Measurements from ENCODE around the gene CLCN1.
"Not testable (repeated sequence)": the region's sequence is repeated elsewhere in the genome, so short reads cannot be mapped to it uniquely, and the experiment has no call there.

CLCN1 gene

GRCh38 chr7:143384661-143385631 lies 69.0 kb downstream of the CLCN1 start:
- DNase-seq (ENCODE audit: low spot score): no peak

GRCh38 chr7:143385891-143386781 lies 70.2 kb downstream of the CLCN1 start:
- DNase-seq (ENCODE audit: low spot score): peak; percentile 41

GRCh38 chr7:143387156-143387975 lies 71.5 kb downstream of the CLCN1 start:
- no peak for DNase-seq (ENCODE audit: low spot score)

- DNase-seq (ENCODE audit: low spot score): no peak
These were observed 72.1 kb downstream of the CLCN1 start for GRCh38 chr7:143388051-143388450.

GRCh38 chr7:143388491-143389101 lies 72.7 kb downstream of the CLCN1 start:
- DNase-seq (ENCODE audit: low spot score): no peak

- DNase-seq (ENCODE audit: low spot score): no peak
These were observed 73.6 kb downstream of the CLCN1 start for GRCh38 chr7:143389316-143390103.

DNA sequence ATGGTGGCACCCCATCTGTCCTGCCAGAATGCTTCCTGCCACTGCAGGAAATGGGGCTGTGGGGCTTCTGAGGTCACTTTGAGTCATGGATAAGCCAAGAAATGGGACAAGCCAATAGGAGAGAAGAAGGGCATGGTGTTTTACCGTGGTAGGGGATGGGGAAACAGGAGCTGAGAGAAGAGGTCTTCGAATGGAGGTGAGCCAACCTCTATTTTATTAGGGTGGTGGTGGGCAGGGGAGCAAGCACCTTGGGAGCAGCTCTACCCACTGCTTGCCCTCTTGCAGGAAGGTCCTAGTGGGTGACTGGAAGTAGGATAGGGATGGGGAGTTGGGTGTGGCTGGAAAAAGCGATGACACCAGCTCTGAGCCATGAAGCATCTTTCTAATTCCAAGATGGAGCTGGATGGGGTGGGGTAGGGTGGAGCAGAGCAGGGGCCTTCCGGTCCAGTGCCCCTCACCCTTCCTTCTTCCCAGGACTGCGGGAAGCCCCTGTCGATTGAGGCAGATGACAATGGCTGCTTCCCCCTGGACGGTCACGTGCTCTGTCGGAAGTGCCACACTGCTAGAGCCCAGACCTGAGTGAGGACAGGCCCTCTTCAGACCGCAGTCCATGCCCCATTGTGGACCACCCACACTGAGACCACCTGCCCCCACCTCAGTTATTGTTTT lies 74.3 kb downstream of the CLCN1 start:
- no peak for DNase-seq (ENCODE audit: low spot score)

GRCh38 chr7:143390773-143391317 lies 74.9 kb downstream of the CLCN1 start:
- no peak for DNase-seq (ENCODE audit: low spot score)

GRCh38 chr7:143391462-143392404 lies 75.8 kb downstream of the CLCN1 start:
- DNase-seq (ENCODE audit: low spot score): no peak

GRCh38 chr7:143392427-143392826 lies 76.5 kb downstream of the CLCN1 start:
- DNase-seq (ENCODE audit: low spot score): not testable (repeated sequence)

DNA sequence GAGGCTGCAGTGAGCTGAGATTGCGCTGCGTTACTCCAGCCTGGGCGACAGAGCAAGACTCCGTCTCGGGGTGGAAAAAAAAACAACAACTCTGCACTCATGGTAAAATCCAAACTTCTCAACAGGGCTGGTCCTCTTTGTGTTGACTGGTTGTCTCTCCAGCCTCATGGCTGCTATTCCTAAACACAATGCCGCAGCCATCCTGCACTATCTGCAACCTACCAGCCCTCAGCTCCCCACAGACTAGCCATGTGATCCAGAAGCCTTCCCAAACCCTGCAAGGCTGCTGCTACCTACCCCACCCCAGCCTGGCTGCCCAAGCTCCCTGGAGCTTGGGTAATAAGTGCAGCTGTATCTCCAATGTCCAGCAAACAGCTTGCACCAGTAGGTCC lies 77.0 kb downstream of the CLCN1 start:
- DNase-seq (ENCODE audit: low spot score): no peak

DNA sequence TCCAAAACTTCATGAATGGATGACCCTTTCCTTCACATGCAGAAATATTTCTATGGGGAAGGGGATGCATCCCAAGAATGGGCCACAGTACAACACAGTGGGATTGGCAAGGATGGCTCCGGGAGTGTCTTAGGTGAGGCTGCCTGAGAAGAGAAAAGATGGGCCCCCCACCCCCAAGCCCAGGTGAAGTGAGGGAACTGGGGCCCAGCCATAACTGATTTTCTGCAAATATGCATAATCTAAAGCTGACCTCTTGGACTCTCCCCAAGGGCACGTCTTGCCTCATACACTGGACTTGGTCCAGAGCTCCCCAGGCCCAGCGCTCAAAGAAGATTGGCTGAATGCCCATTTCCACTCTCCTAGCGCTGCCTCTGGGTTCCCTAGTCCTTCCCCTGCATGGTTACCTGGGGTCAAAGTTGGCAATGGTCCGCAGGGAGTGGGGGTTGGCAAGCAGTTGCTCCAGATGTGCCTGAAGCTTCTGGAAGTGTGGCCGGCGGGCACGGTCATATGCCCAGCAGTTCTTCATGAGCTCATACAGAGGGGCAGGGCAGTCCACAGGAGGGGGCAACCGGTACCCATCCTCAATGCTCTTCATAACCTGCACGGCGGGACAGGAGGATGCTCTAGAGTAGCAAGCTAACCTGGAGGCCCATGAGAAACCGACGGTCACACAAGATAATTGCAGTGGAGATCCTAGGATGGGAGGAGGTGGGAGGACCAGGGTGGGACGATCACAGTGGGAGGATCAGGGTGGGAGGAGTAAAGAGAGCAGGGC lies 77.5 kb downstream of the CLCN1 start:
- no peak for DNase-seq (ENCODE audit: low spot score)

DNA sequence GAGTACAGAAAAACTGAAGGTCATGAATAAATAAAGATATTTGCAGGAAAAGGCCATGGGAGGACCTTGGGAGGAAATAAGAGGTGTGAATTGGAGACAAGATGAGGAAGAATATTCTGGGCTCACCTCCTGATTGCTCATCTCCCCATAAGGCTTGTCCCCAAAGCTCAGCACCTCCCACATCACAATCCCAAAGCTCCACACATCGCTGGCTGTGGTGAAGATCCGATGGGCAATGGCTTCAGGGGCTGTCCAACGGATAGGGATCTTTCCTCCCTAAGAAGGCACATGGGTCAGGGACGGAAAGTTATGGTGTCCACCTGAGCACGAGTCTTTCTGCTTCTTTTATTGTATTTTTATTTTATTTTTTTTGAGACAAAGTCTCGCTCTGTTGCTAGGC lies 78.2 kb downstream of the CLCN1 start:
- DNase-seq (ENCODE audit: low spot score): no peak

DNA sequence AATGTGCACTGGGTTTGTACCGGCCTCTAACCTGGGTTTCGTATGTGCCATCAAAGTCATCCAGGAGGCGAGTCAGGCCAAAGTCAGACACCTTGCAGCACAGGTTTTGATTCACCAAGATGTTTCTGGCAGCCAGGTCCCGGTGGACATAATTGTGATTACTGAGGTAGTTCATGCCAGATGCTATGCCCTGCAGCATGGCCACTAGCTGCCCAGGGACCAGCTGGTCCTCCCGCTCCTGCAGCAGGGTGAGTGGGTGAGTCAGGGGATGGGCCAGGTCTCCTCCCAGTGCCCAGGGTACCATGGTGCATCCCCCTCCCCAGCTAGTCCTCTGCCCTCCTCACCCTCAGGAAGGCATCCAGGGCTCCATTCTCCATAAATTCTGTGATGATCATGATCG lies 78.9 kb downstream of the CLCN1 start:
- no peak for DNase-seq (ENCODE audit: low spot score)

DNA sequence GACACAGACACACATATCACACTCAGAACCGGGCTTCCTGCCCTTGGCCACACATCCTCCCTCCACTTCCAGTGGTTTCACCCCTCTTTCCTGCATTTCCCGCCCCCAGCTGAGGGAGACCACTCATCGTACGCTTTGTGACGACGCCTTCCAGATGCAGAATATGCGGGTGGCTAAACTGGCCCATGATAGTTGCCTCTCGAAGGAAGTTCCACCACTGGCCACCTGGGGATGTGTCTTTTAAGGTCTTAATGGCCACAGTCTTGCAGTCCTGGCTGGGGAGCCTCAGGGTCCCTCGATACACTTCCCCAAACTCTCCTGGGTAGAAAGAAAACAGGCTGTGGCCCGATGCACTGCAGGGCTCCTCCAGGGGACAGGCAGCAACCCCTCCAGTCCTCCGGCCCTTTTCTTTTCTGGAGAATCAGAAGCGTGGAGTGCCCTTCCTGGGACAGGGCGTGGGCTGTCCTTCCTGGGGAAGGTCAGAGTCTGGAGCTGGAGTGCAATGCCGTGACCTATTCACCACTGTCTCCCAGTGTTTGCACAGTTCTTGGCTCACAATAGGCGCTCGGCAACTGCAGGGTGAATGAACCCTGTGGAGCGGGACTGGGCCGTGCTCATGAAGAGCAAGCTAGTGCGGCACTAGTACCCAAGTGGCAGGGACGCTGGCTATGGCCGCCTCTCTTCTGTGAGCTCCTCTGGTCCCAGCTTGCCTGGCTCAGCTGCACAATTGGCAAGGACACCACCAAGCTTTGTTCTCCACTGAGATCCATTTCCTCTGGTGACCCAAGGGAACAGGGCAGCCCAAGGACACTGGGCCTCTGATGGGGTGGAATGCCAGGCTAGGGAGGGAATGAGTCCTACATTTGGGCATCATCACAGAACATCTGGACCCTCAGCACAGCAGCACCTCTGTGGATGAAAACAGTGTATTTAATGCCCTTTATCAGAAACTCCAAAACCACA lies 79.6 kb downstream of the CLCN1 start:
- no peak for DNase-seq (ENCODE audit: low spot score)

DNA sequence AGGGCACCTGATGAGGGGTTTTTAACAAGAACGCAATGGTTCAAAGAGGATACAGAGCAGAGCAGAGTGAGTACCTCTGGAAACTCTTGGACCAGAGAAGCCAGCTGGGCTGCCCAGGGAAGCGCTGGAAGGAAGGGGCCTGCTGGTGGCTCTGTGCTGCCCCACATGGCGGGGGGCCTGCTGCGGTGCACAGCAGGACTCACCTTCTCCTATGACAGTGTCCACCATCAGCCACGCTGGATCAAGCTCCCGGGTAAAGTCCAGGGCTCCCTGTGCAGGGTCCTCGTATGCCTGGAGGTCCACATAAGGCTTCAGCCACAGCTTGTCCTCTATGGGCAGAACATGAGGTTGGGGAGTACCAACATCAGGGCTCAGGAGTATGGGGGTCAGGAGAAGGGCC lies 80.3 kb downstream of the CLCN1 start:
- no peak for DNase-seq (ENCODE audit: low spot score)
